ENCODE results near the gene PRDX3. TPM values are rescaled to one million over a fixed set of nuclear protein-coding genes. Genes with fewer than 3 reads are reported as not detected.

PRDX3 gene
- polyA plus RNA-seq, 1 of the 3 experiments (the other 2 are of a cell fraction) = 193 TPM

DNA sequence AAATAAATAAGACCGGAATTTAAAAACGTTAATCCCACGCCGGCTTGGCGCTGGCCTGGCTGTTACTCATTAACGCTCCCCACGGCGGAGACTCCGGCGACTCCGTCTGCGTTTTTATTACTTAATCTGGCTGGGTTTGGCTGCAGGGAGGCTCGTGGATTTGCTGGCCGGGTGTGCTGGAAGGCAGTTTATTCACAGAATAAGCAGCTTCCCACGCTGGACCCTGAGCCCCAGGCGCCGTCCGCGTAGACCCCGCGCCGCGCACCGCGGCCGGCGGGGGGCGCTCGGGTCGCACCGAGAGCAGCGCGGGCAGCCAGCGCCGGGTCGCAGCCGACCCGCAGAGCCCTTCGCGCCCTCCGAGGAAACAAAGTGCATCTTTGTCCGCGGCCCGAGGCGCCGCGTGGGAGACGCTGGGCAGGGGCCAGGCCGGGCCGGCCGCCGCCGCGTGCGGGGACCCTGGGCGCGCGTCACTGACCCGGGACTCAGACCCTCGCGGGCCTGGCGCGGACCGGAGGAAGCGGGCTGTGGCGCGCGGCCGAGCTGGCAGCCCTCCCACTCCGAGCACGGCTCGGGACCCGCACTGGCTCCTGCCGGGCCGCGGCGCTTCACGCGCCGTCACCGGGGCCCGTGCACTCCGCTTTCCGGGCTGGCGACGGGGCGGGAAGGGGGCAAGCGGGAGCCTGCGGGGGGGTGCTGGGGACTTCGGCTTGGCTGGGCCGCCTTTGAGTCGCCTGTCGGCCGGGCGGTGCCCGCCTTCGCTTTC, 28.2 kb upstream of the PRDX3 start (continued):
- TF ChIP-seq, protein P1, sequence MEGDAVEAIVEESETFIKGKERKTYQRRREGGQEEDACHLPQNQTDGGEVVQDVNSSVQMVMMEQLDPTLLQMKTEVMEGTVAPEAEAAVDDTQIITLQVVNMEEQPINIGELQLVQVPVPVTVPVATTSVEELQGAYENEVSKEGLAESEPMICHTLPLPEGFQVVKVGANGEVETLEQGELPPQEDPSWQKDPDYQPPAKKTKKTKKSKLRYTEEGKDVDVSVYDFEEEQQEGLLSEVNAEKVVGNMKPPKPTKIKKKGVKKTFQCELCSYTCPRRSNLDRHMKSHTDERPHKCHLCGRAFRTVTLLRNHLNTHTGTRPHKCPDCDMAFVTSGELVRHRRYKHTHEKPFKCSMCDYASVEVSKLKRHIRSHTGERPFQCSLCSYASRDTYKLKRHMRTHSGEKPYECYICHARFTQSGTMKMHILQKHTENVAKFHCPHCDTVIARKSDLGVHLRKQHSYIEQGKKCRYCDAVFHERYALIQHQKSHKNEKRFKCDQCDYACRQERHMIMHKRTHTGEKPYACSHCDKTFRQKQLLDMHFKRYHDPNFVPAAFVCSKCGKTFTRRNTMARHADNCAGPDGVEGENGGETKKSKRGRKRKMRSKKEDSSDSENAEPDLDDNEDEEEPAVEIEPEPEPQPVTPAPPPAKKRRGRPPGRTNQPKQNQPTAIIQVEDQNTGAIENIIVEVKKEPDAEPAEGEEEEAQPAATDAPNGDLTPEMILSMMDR (IDR thresholded peaks at IDR 0.05) = peak; percentile 77
- TF ChIP-seq, protein P2, sequence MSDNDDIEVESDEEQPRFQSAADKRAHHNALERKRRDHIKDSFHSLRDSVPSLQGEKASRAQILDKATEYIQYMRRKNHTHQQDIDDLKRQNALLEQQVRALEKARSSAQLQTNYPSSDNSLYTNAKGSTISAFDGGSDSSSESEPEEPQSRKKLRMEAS (IDR thresholded peaks at IDR 0.05; ENCODE audit: low read depth) = 0 out of 2 replicates have a peak, but pooled peaks have one; percentile 8
- TF ChIP-seq NFIC (IDR thresholded peaks at IDR 0.05; ENCODE audit: borderline replicate concordance) = peak; percentile 6; the same call in 1 of the 2 replicates

DNA sequence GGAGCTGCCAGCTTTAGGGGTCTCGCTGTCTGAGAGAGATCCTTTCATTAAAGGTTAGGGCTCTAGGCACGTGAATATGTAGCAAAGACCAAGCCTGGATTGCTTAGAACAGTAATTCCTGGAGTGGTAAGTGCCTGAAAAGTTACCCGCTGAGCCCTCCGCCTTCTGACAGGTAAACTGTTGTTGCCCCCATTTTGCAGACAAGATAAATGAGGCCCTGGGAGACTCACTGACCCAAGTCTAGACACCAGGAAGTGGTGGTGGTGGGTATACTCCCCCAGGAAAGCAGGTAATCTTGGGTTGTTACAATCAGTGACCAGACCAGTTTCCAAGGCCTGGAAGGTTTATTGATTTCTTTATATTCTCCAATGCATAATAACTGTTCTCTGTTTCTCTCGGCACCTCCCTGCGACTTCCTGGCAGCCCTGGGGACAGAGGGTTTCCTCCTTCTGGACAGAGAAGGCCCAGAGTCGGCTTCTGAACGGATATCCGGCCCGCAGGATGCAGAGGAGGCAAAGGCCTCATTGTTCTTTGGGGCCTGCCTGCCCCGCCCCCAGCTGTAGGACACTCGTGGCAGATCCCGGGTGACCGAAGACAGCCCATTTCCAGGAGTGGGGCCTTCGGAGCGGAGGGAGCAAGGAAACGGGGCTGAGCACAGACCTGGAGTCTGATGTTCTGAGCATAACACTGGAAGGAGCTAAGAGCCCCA, 27.4 kb upstream of the PRDX3 start:
- POLR2A ChIA-PET = interaction anchor here (0.5 to 1.5 kb wide), 3 partner anchors 41 to 216 kb away, joined by 3 to 4 read pairs (median 4); partner anchors contain the start of gene SFXN4

More for the DNA sequence above, 27.4 kb upstream of the PRDX3 start:
- Histone ChIP-seq H3F3A (replicated peaks; ENCODE audit: insufficient read depth) (peaks cover 31% of the 10 kb centered on the region), H4K20me1 (ENCODE audit: insufficient read depth) (no peaks in the 10 kb centered on the region), H3K27ac (ENCODE audit: low read depth in 2 of 2, low read length in 1 of 2) (peak overlapping the region in 1 of 2 experiments; percentile 51; a peak in 3 of 4 replicates), H2AFZ (ENCODE audit: low read depth) (peak overlapping the region; percentile 56; the same call in 1 of the 2 replicates), H3K4me1 (ENCODE audit: control insufficient read depth in 1 of 2, insufficient read depth in 2 of 2, low read depth in 1 of 2, low read length in 1 of 2) (peaks cover 18 to 21% of the 10 kb centered on the region in 2 experiments; a peak in 3 of 4 replicates), H3K9me2 (no peaks in the 10 kb centered on the region), H3K4me3 (ENCODE audit: low read depth in 2 of 2, low read length in 1 of 2) (peak overlapping the region; percentile 68 to 91; a peak in 2 of 4 replicates), H3K9me3 (no peaks in the 10 kb centered on the region), H3K27me3 (ENCODE audit: insufficient read depth) (no peaks in the 10 kb centered on the region), H3K79me2 (ENCODE audit: insufficient read depth) (peaks cover 30% of the 10 kb centered on the region), H3K4me2 (peak overlapping the region; percentile 57; the same call in 1 of the 2 replicates), H3K36me3 (replicated peaks in 1 of 2; ENCODE audit: control insufficient read depth in 1 of 2, insufficient read depth in 2 of 2, low read length in 1 of 2) (no peaks in the 10 kb centered on the region), H3K9ac (peak overlapping the region; percentile 70; the same call in 1 of the 2 replicates)
- WGBS (ENCODE audit: low lambda C conversion rate) = 69% methylated on average over 17 of the region's 17 CpGs
- TF ChIP-seq EP300 (IDR thresholded peaks at IDR 0.05; ENCODE audit: borderline replicate concordance in 1 of 2, low read depth in 1 of 2, low read length in 1 of 2) (no peak), YY1 (IDR thresholded peaks at IDR 0.05; ENCODE audit: low read depth) (no peak), RXRA (IDR thresholded peaks at IDR 0.05; ENCODE audit: borderline replicate concordance, low read depth) (no peak), TCF12 (IDR thresholded peaks at IDR 0.05) (no peak), RFX5 (IDR thresholded peaks at IDR 0.05; ENCODE audit: low read length) (no peak)
- TF ChIP-seq, protein P2 (IDR thresholded peaks at IDR 0.05; ENCODE audit: low read depth) = no peak
- TF ChIP-seq, protein P3, sequence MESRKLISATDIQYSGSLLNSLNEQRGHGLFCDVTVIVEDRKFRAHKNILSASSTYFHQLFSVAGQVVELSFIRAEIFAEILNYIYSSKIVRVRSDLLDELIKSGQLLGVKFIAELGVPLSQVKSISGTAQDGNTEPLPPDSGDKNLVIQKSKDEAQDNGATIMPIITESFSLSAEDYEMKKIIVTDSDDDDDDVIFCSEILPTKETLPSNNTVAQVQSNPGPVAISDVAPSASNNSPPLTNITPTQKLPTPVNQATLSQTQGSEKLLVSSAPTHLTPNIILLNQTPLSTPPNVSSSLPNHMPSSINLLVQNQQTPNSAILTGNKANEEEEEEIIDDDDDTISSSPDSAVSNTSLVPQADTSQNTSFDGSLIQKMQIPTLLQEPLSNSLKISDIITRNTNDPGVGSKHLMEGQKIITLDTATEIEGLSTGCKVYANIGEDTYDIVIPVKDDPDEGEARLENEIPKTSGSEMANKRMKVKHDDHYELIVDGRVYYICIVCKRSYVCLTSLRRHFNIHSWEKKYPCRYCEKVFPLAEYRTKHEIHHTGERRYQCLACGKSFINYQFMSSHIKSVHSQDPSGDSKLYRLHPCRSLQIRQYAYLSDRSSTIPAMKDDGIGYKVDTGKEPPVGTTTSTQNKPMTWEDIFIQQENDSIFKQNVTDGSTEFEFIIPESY (IDR thresholded peaks at IDR 0.05; ENCODE audit: borderline replicate concordance, low read depth) = no peak
- CTCF ChIA-PET = interaction anchor here (0.6 to 15.4 kb wide), 82 partner anchors 8 to 584 kb away, joined by 3 to 505 read pairs (median 5); partner anchors contain the start of genes RGS10 and SFXN4
- peak; percentile 47 for DNase-seq

Data from SK-N-SH (cell line).